Esophagus muscularis mucosa (tissue), 4 donors: Measurements from ENCODE around the gene TPP2. TPM values are rescaled to one million over a fixed set of nuclear protein-coding genes. Genes with fewer than 3 reads are reported as not detected.

Source experiments
- DNase-seq: peaks from one replicate; pipeline ENCODE4 v3.0.0-alpha.2; 2017; ENCODE audit errors: extremely low spot score
- H3K27ac ChIP-seq, 4 donors: fragments of 200-600 bp; sonication (generic); replicated peaks in 1 of 4; 1 replicate in 3 of 4; 2 replicates in 1 of 4; pipeline ENCODE4 v1.5.1; 2016 to 2019; ENCODE audit warnings: mild to moderate bottlenecking in 1 of 4
- H3K27me3 ChIP-seq, 4 donors: fragments of 200-600 bp; sonication (generic); one replicate each; pipeline versions ENCODE4 v1.5.1 to v1.6.0; 2016 to 2019
- H3K36me3 ChIP-seq, 4 donors: fragments of 200-600 bp; sonication (generic); one replicate each; pipeline ENCODE4 v1.5.1; 2016 to 2019
- H3K4me1 ChIP-seq, 4 donors: fragments of 200-600 bp; sonication (generic); one replicate each; pipeline ENCODE4 v1.5.1; 2016 to 2019
- H3K4me3 ChIP-seq, 4 donors: fragments of 200-600 bp; sonication (generic); 1 replicate in 2 of 4; 2 replicates in 2 of 4; pipeline ENCODE4 v1.5.1; 2016 to 2019; ENCODE audit warnings: mild to moderate bottlenecking in 4 of 4, moderate library complexity in 1 of 4
- H3K9me3 ChIP-seq, 4 donors: fragments of 200-600 bp; sonication (generic); 1 replicate in 3 of 4; 2 replicates in 1 of 4; pipeline ENCODE4 v1.5.1; 2016 to 2019
- CTCF ChIP-seq, 3 experiments: fragments of 200-600 bp in 2 of 3; fragments of 450-650 bp in 1 of 3; sonication (generic) in 2 of 3; IDR thresholded peaks; one replicate each; pipeline ENCODE4 v1.5.1; 2017 to 2019; ENCODE audit warnings: antibody characterized with exemption in 3 of 3, mild to moderate bottlenecking in 2 of 3, moderate library complexity in 1 of 3
- EP300 ChIP-seq: sonication (generic); formaldehyde crosslinking; IDR thresholded peaks from one replicate; pipeline ENCODE4 v1.6.1; 2017; ENCODE audit warnings: antibody characterized with exemption
- POLR2A ChIP-seq: fragments of 450-650 bp; IDR thresholded peaks from one replicate; pipeline ENCODE4 v1.6.1; 2017; ENCODE audit warnings: antibody characterized with exemption, moderate library complexity, mild to moderate bottlenecking, low read depth
- POLR2AphosphoS5 ChIP-seq, 2 donors: sonication (generic); formaldehyde crosslinking; IDR thresholded peaks; one replicate each; pipeline ENCODE4 v1.6.1; 2017; ENCODE audit warnings: antibody characterized with exemption in 2 of 2
- WGBS: methylation state at CpG from one replicate; pipeline ENCODE4 v1.1.5; 2018; 5-methylcytosine and 5-hydroxymethylcytosine counted together
- intact Hi-C: fragments of 100-400 bp; cut with DNase I; formaldehyde crosslinking; loops from one replicate; pipeline ENCODE4 v1.15.1; 2023
- total RNA-seq, 4 donors: library from RNA; depleted of rRNA; stranded (reverse); fragments of >200 nt; gene quantifications; one replicate each; pipeline versions ENCODE4 v1.1.0 to v1.2.1, GENCODE V29; 2016

The TPP2 gene
- total RNA-seq, 4 donors from 2014 or later, result 30.3 to 38.4 (median 32.1) TPM

- DNase-seq, result no peak
- no peak for TF ChIP-seq POLR2AphosphoS5 (IDR thresholded peaks at IDR 0.05)
- 76% methylated on average over 4 of the region's 4 CpGs for WGBS
Observed at GRCh38 chr13:102682211-102682610, 85.4 kb downstream of the TPP2 start.

GRCh38 chr13:102682727-102683126 is 85.9 kb downstream of the TPP2 start:
- TF ChIP-seq EP300, result no peak
- TF ChIP-seq POLR2A, result no peak
- TF ChIP-seq CTCF (IDR thresholded peaks at IDR 0.05), result no peak
- Histone ChIP-seq H3K4me1 (no peaks in the 10 kb centered on the region), H3K9me3 (no peaks in the 10 kb centered on the region), H3K36me3 (peaks cover 10 to 26% (median 21%) of the 10 kb centered on the region in 4 donors), H3K27ac (no peak overlapping the region), H3K27me3 (no peaks in the 10 kb centered on the region), H3K4me3 (no peak overlapping the region)
- 49% methylated on average over 3 of the region's 3 CpGs for WGBS
- intact Hi-C loops, result no loop called here
- DNase-seq, result no peak

More at GRCh38 chr13:102682211-102682610, 85.4 kb downstream of the TPP2 start:
- Histone ChIP-seq H3K27me3 (no peaks in the 10 kb centered on the region), H3K4me3 (no peak overlapping the region), H3K36me3 (peaks cover 12 to 32% (median 26%) of the 10 kb centered on the region in 4 donors), H3K4me1 (no peaks in the 10 kb centered on the region), H3K9me3 (no peaks in the 10 kb centered on the region), H3K27ac (no peak overlapping the region)
- intact Hi-C loops, result no loop called here

- Histone ChIP-seq H3K4me3 (no peak overlapping the region), H3K36me3 (peaks cover 6 to 19% (median 14%) of the 10 kb centered on the region in 4 donors), H3K27me3 (no peaks in the 10 kb centered on the region), H3K27ac (no peak overlapping the region), H3K4me1 (no peaks in the 10 kb centered on the region), H3K9me3 (no peaks in the 10 kb centered on the region)
- intact Hi-C loops, result no loop called here
- TF ChIP-seq CTCF (IDR thresholded peaks at IDR 0.05) (no peak), POLR2AphosphoS5 (IDR thresholded peaks at IDR 0.05) (no peak), EP300 (no peak), POLR2A (no peak)
- DNase-seq, result no peak
- 62% methylated on average over 2 of the region's 2 CpGs for WGBS
Observed at GRCh38 chr13:102683637-102684036, 86.9 kb downstream of the TPP2 start.

GRCh38 chr13:102686024-102686423 is 89.2 kb downstream of the TPP2 start:
- Histone ChIP-seq H3K27ac (no peak overlapping the region), H3K4me1 (no peaks in the 10 kb centered on the region), H3K9me3 (no peaks in the 10 kb centered on the region), H3K36me3 (no peaks in the 10 kb centered on the region), H3K4me3 (no peak overlapping the region), H3K27me3 (peaks cover 0 to 3% (median 0%) of the 10 kb centered on the region in 4 donors)
- peak; percentile 29 for DNase-seq
- TF ChIP-seq POLR2AphosphoS5 (IDR thresholded peaks at IDR 0.05), result no peak
- TF ChIP-seq CTCF (IDR thresholded peaks at IDR 0.05), result no peak
- TF ChIP-seq EP300, result no peak
- TF ChIP-seq POLR2A, result no peak
- 89% methylated on average over 3 of the region's 3 CpGs for WGBS
- intact Hi-C loops, result no loop called here

- Histone ChIP-seq H3K4me1 (no peaks in the 10 kb centered on the region), H3K9me3 (no peaks in the 10 kb centered on the region), H3K36me3 (no peaks in the 10 kb centered on the region), H3K4me3 (no peak overlapping the region), H3K27me3 (peaks cover 0 to 13% (median 0%) of the 10 kb centered on the region in 4 donors), H3K27ac (no peak overlapping the region)
- TF ChIP-seq POLR2A (no peak), CTCF (IDR thresholded peaks at IDR 0.05) (no peak), POLR2AphosphoS5 (IDR thresholded peaks at IDR 0.05) (no peak), EP300 (no peak)
- intact Hi-C loops, result no loop called here
- 83% methylated on average over 7 of the region's 7 CpGs for WGBS
- peak; percentile 64 for DNase-seq
Observed at GRCh38 chr13:102687520-102687919, 90.7 kb downstream of the TPP2 start.
